GM19035 (cell line): ENCODE results near the gene SLC38A8.

Experiments
- ATAC-seq: cut with Tn5 transposase; IDR thresholded peaks from one replicate; pipeline ENCODE4 v1.9.1; 2021; ENCODE audit not compliant: unreplicated experiment

Gene SLC38A8

GRCh38 chr16:84003038-84003437 lies 39.6 kb downstream of the SLC38A8 start:
- no peak for ATAC-seq

- ATAC-seq = no peak
Measured at GRCh38 chr16:84001726-84002125, 40.9 kb downstream of the SLC38A8 start.

DNA sequence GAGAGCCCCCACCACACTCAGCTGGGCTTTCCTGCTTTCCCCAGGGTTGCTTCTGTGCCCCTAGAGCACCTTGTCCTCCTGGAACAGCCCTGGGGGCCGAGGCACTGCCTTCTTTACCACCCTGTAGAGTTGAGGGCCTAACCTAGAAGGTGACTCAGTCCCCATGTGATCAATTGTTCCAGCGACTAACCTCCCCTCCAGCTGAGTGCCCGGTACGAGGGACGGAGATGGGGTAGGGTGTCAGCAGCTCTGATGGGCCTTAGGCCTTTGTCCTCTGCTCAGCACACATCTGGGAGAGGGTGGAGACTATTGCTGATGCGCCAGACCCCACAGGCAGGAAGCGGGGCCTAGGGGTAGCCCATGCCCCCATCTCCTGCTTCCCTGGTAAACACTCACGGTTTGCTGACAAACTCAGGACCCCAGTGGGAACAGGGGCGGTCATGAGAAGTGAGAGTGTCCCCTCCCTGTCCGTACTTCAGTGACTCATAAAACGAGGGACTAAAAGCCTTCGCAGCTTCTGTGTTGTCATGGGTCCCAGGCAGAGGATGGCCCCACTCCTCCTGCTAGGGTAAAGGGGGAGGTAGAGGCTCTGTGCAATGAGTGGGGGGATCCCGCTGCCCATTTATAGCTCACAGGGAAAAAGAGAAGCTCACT lies 41.5 kb downstream of the SLC38A8 start:
- ATAC-seq = no peak

GRCh38 chr16:83998091-83998490 lies 44.5 kb downstream of the SLC38A8 start:
- ATAC-seq = no peak

GRCh38 chr16:83996481-83997252 lies 45.9 kb downstream of the SLC38A8 start:
- no peak for ATAC-seq

DNA sequence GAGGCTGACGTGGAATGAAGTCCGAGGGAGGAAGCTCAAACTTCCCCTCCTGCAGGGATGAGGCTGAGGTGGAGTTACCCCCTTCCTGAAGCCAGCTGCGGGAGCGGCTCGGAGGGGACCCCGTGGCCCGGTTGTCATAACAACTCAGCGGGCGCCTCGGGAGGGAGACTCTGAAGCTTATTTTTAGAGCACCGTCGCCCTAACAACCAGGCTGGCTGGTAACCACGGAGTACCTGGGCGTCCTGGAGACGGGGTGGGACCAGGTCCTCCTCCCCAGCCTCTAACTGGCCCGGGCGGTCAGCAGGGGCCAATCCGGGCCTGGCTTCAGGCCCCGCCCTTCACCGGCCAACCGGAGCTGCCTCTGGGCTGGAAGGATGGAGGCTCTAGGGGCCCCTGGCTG lies 46.8 kb downstream of the SLC38A8 start:
- ATAC-seq = no peak

DNA sequence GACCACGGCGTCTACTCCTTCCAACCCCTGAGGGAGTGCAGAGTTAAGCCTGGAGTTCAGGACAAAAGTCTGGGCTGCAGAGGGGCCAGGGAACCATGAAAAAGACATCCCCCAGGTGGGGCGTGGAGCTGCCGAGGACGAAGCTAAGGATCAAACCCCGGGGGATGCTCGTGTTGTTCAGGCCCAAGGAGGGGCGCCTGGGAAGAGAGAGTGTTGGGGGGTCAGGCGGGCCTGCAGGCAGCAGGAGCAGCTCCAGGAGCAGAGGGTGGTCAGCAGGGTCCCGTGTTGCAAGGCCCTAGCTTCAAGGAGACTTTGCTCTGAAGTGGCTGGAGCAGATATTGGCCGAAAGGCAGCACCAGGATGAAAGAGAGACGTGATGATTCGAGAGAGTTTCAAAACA lies 47.9 kb downstream of the SLC38A8 start:
- ATAC-seq = no peak

GRCh38 chr16:83994087-83994486 lies 48.5 kb downstream of the SLC38A8 start:
- ATAC-seq = no peak

- no peak for ATAC-seq
Measured at GRCh38 chr16:83992624-83993023, 50.0 kb downstream of the SLC38A8 start.

DNA sequence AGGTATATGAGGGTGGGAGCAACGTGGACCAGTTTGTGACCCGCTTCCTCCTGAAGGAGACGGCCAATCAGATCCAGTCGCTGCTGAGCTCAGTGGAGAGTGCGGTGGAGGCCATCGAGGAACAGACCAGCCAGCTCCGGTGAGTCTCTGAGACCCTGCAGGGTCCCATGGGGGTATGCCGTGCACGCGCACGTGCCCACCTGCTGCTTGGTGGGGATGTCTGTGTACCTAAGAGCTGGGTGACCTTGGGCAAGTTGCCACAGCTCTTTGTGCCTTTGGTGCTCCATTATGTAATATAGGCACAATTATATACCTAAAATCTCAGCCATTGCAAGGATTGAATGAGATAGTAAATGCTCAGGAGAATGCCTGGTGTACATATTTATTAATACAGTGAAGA lies 52.1 kb downstream of the SLC38A8 start:
- no peak for ATAC-seq

DNA sequence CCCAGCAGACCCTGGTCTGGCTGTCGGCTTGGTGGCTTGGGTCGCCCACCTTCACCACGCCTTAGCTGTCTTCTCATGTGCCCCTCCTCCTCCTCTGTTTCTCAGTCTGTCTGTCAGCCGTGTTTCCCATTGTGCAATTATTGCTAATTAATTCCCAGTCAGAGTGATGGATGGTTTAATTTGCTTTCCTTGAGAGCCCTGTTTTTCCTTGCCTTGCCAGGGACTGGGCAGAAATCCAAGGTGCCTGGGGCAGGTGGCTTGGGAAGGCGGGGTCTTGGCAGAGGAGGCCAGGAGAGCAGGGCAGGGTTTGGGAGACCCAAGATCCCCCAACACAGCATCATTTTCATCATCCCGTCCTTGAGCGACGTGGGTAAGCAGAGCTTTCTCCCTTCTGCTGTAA lies 53.3 kb downstream of the SLC38A8 start:
- no peak for ATAC-seq

GRCh38 chr16:83983491-83983890 lies 59.1 kb downstream of the SLC38A8 start:
- ATAC-seq = no peak

- no peak for ATAC-seq
Measured at GRCh38 chr16:83981799-83982198, 60.8 kb downstream of the SLC38A8 start.

DNA sequence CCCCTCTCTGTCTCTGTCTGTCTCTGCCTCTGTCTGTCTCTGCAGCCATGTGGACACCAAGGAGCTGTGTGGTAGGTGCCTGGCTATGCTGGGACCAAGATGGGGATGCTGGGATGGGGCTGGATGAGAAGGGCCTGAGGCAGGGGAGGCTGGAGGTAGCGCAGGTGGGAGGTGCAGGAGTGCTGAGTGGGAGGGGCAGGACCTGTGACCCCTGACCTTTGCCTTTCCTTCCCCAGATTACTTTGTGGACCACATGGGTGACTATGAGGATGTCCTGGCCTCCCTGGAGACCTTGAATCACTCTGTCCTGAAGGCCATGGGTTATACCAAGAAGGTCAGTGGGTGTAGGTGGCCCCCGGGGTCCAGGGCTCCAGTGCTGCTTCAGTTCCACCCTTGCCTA lies 61.8 kb downstream of the SLC38A8 start:
- ATAC-seq = no peak

DNA sequence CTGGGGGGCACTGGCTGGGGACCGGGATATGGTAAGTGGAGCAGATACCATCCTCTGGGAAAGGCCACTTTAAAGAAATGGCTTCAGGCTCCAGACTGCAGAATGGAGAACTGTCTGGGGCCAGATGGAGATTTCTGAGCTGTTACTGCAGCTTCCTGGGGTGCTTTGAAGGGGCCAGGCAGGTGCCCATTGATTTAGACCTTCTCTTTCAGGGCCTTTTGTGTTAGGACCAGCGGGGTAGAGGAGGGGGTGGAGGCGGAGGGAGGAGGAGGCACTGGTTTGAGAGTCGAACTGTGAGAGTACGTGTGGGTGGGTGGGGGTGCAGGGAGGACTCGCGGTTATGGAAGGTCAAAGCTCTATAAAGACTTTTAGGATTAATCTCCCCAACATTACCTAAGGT lies 63.2 kb downstream of the SLC38A8 start:
- ATAC-seq = no peak

- ATAC-seq = no peak
Measured at GRCh38 chr16:83978401-83978904, 64.1 kb downstream of the SLC38A8 start.

DNA sequence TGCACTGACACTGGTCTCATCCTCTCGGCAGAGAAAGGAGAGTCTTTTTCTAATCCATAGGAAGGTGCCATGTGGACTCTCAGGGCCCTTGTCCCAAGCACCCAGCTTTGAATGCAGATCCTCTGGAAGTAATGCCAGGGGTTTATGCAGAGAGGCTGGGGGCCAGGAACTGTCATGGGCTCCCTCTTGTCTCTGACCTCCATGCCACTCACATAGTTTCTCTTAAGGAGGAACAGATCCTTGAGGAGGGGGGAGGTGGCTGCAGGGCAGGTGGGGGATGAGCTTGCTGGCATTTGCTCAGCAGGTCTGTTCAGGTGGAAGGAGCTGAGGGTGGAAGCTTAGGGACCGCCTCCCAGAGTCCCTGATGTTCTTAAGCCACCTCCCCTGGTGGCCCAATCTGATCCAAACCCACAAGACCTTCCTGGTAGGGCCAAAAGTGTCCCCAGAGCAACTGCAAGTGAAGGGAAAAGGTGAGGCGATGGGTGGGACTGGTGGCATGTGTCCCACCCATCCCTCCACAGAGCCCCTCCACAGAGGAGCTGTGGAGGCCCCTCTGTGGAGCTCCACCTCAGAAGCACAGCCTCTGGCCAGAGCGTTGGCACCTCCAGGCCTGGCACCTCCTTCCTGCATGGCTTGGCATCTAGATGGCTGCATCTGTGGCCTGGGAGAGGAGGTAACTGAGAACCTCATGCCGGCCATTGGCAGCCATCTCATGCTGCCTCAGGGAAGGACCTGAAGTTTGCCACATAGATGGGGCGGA lies 65.4 kb downstream of the SLC38A8 start:
- no peak for ATAC-seq

DNA sequence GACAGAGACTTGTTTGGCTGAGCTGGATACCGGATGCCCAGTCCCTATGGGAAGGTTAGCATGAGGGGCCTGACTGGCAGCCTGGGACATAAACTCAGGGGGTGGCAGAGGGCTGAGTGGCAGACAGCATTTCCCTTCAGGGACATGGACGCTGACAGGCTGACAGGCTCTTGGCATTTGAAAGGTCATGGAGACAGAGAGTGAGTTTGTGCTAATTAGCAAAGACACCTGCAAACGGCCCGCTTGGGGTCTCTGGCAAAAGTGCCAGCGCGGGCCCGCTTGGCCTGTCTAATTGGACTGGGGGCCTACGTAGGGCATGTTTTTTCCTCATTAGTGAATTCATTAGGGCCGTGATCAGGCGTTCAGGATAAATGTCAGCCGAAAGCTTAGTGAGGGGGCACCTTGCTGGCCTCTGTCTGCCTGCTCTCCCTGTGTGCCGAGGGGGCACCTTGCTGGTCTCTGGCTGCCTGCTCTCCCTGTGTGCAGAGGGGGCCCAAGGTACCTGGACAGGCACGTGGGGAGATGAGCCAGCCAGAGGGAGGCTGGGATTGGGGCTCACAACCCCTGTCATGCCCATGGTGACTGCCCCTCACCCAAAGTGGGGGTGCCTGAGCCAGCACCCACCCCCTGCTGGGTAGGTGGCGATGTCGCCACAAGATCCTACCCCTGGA lies 66.9 kb downstream of the SLC38A8 start:
- ATAC-seq = no peak

DNA sequence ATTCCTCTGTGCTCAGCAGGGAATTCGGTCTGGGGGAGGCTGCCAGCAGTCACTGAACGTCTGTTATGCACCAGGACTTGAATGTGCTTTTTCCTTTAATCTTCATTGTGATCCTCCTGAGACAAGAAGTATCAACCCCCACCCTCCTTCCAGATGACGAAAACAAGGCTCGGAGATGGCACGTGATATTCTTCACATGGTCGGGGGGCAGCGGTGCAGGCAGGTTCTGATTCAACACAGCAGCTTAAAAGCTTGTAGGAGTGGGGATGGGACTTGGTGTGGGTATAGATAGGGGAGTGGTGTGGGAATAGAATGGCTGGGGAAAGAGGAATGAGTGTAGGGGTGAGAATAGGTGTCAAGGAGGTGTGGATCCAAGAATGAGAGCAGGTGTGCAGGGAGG lies 68.1 kb downstream of the SLC38A8 start:
- ATAC-seq = no peak

DNA sequence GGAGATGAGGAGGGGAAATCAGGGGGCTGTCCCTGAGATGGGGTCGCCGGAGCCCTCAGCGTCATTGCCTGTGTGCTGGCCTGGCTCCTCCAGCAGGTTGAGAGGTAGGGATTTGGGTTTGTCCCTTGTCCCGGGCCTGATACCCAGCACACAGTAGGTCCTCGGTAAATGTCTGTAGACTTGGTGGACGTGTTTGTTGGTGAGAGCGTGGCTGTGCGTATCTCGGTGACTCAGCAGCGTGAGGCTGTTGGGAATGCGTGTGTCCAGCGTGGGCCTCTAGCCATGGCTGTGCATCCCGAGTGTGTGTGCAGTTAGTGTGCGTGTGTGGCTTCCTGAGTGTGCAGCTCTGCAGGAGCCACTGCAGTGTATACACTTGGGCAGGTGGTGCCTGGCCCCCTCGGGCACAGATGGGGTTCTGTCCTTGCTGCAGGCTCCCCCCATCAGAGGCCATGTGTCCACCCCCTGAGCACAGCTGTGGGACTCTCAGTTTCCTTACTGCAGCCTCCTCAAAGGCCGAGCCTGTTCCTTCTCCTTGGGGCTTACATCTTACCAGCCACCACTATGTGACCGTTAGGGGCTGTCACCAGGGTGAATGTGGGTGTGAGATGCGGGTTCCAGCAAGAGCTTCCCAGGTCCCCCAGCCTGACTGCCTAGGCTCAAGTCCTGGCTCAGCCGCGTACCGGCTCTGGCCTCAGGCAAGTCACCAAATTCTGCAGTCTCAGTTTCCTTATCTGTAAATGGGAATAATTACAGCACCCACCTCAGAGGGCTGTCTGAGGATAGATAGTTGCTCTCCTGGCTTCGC lies 68.8 kb downstream of the SLC38A8 start:
- no peak for ATAC-seq
